SK-N-SH treated with all-trans-retinoic acid at 6 μM for 48 hours (cell line): ENCODE data around the gene KRTAP1-1.

Experiments
- ATAC-seq: fragments of 200-7000 bp; cut with Tn5 transposase; 3 replicates; pipeline ENCODE4 v1.9.1; 2020; ENCODE audit warnings: mild to moderate bottlenecking, moderate library complexity
- CREB5 ChIP-seq: fragments of 250-450 bp; sonication (Bioruptor Pico); IDR thresholded peaks from 2 replicates; pipeline ENCODE4 v1.5.1; 2020; ENCODE audit warnings: low read depth, mild to moderate bottlenecking, moderate library complexity
- CSDC2 ChIP-seq: fragments of 250-450 bp; sonication (Bioruptor Pico); IDR thresholded peaks from 2 replicates; pipeline ENCODE4 v1.5.0; 2020; ENCODE audit warnings: mild to moderate bottlenecking, moderate library complexity
- CSRNP3 ChIP-seq: fragments of 250-450 bp; sonication (Bioruptor Pico); IDR thresholded peaks from 2 replicates; pipeline ENCODE4 v1.5.1; 2021; ENCODE audit warnings: mild to moderate bottlenecking, moderate library complexity
- ESRRG ChIP-seq: fragments of 250-450 bp; sonication (Bioruptor Pico); IDR thresholded peaks from 2 replicates; pipeline ENCODE4 v1.6.1; 2021; ENCODE audit warnings: mild to moderate bottlenecking
- ISL1 ChIP-seq: fragments of 250-450 bp; sonication (Bioruptor Pico); IDR thresholded peaks from 2 replicates; pipeline ENCODE4 v2.1.2; 2022; ENCODE audit warnings: mild to moderate bottlenecking, moderate library complexity
- PPARA ChIP-seq: fragments of 250-450 bp; sonication (Bioruptor Pico); IDR thresholded peaks from 2 replicates; pipeline ENCODE4 v1.5.0; 2020; ENCODE audit warnings: mild to moderate bottlenecking, borderline replicate concordance
- SNAI2 ChIP-seq: fragments of 250-450 bp; sonication (Bioruptor Pico); IDR thresholded peaks from 2 replicates; pipeline ENCODE4 v1.5.0; 2020; ENCODE audit warnings: mild to moderate bottlenecking, moderate library complexity
- TCF4 ChIP-seq: fragments of 250-450 bp; sonication (Bioruptor Pico); IDR thresholded peaks from 2 replicates; pipeline ENCODE4 v1.8.0; 2021; ENCODE audit warnings: mild to moderate bottlenecking, moderate library complexity, borderline replicate concordance
- ZC3H10 ChIP-seq: fragments of 250-450 bp; sonication (Bioruptor Pico); IDR thresholded peaks from 2 replicates; pipeline ENCODE4 v1.5.1; 2021; ENCODE audit warnings: mild to moderate bottlenecking, moderate library complexity
- ZFP3 ChIP-seq: fragments of 250-450 bp; sonication (Bioruptor Pico); IDR thresholded peaks from 2 replicates; pipeline ENCODE4 v1.5.0; 2020; ENCODE audit warnings: mild to moderate bottlenecking, moderate library complexity
- ZFP30 ChIP-seq: fragments of 450-650 bp; formaldehyde crosslinking; IDR thresholded peaks from 2 replicates; pipeline ENCODE4 v1.5.0; 2022; ENCODE audit warnings: mild to moderate bottlenecking, moderate library complexity
- ZNF565 ChIP-seq: fragments of 450-650 bp; formaldehyde crosslinking; conservative IDR thresholded peaks from 2 replicates; pipeline ENCODE4 v1.5.0; 2020; ENCODE audit warnings: low read depth, mild to moderate bottlenecking, moderate library complexity
- ZNF8 ChIP-seq: fragments of 450-650 bp; formaldehyde crosslinking; IDR thresholded peaks from 2 replicates; pipeline ENCODE4 v1.5.0; 2020; ENCODE audit warnings: mild to moderate bottlenecking, moderate library complexity
- TF ChIP-seq, protein P1 (sequence below): fragments of 250-450 bp; sonication (Bioruptor Pico); IDR thresholded peaks from 2 replicates; pipeline ENCODE4 v1.8.0; 2020; ENCODE audit warnings: mild to moderate bottlenecking, moderate library complexity, borderline replicate concordance
- TF ChIP-seq, protein P2 (sequence below): fragments of 250-450 bp; sonication (Bioruptor Pico); IDR thresholded peaks from 2 replicates; pipeline ENCODE4 v1.5.0; 2020; ENCODE audit warnings: mild to moderate bottlenecking, moderate library complexity

Gene KRTAP1-1

DNA sequence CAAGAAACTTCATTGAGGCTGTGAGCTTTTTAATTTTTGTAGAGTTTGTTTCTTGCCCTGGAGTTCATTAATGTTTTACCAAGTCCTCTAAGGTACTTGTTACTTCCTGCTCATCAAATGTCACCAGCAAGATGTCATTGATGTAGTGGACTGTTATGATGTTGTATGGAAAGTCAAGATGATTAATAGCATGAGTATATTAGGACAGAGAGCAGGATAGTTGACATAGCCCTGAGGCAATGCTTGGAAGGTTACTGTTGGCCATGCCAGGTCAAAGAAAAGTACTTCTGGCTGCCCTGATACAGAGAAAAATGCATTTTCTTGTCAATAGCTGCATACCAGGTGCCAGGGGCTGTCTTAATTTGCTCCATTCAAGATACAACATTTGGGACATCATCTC, 20.9 kb downstream of the KRTAP1-1 start:
- ATAC-seq = no peak
- TF ChIP-seq ZC3H10 (CRISPR knock-in tag) (no peak), ZFP3 (no peak), CREB5 (CRISPR knock-in tag) (no peak), ZNF8 (CRISPR knock-in tag) (no peak), ISL1 (CRISPR knock-in tag) (no peak)

- TF ChIP-seq CSDC2 (CRISPR knock-in tag) (no peak), SNAI2 (CRISPR knock-in tag) (no peak), PPARA (CRISPR knock-in tag) (no peak), ZFP30 (CRISPR knock-in tag) (no peak), TCF4 (CRISPR knock-in tag) (no peak)
- TF ChIP-seq, all 23 proteins: peak for 0
- no peak for ATAC-seq
Observed at GRCh38 chr17:41019415-41019814, 21.8 kb downstream of the KRTAP1-1 start.

DNA sequence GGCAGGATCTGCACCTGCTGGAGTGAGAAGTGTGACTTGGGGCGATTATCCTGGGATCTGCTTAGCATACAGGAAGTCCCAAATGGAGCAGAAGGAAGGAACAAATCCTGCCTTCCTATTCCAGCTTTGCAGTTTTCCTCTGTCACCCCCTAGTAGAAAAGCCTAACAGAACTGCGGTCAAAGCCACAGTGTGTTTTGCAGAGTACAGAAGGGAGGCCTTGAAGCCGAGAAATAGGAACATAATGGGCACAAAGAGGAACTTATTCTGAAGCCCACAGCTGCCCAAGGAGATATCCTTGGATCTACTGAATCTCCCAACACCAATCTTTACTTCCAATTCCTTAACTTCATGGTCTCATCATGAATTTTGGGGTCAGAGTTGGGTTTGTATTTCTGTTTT, 22.7 kb downstream of the KRTAP1-1 start:
- TF ChIP-seq CREB5 (CRISPR knock-in tag) (no peak), PPARA (CRISPR knock-in tag) (no peak), ZC3H10 (CRISPR knock-in tag) (no peak), ZNF8 (CRISPR knock-in tag) (no peak), SNAI2 (CRISPR knock-in tag) (no peak), ESRRG (CRISPR knock-in tag) (no peak)
- TF ChIP-seq, protein P1, sequence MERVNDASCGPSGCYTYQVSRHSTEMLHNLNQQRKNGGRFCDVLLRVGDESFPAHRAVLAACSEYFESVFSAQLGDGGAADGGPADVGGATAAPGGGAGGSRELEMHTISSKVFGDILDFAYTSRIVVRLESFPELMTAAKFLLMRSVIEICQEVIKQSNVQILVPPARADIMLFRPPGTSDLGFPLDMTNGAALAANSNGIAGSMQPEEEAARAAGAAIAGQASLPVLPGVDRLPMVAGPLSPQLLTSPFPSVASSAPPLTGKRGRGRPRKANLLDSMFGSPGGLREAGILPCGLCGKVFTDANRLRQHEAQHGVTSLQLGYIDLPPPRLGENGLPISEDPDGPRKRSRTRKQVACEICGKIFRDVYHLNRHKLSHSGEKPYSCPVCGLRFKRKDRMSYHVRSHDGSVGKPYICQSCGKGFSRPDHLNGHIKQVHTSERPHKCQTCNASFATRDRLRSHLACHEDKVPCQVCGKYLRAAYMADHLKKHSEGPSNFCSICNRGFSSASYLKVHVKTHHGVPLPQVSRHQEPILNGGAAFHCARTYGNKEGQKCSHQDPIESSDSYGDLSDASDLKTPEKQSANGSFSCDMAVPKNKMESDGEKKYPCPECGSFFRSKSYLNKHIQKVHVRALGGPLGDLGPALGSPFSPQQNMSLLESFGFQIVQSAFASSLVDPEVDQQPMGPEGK (CRISPR knock-in tag) = no peak
- TF ChIP-seq, protein P2, sequence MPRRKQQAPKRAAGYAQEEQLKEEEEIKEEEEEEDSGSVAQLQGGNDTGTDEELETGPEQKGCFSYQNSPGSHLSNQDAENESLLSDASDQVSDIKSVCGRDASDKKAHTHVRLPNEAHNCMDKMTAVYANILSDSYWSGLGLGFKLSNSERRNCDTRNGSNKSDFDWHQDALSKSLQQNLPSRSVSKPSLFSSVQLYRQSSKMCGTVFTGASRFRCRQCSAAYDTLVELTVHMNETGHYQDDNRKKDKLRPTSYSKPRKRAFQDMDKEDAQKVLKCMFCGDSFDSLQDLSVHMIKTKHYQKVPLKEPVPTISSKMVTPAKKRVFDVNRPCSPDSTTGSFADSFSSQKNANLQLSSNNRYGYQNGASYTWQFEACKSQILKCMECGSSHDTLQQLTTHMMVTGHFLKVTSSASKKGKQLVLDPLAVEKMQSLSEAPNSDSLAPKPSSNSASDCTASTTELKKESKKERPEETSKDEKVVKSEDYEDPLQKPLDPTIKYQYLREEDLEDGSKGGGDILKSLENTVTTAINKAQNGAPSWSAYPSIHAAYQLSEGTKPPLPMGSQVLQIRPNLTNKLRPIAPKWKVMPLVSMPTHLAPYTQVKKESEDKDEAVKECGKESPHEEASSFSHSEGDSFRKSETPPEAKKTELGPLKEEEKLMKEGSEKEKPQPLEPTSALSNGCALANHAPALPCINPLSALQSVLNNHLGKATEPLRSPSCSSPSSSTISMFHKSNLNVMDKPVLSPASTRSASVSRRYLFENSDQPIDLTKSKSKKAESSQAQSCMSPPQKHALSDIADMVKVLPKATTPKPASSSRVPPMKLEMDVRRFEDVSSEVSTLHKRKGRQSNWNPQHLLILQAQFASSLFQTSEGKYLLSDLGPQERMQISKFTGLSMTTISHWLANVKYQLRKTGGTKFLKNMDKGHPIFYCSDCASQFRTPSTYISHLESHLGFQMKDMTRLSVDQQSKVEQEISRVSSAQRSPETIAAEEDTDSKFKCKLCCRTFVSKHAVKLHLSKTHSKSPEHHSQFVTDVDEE = no peak
- TF ChIP-seq, all 23 proteins: peak for 0
- no peak for ATAC-seq

GRCh38 chr17:41016578-41017215, 24.6 kb downstream of the KRTAP1-1 start:
- TF ChIP-seq ZC3H10 (CRISPR knock-in tag) (no peak), CREB5 (CRISPR knock-in tag) (no peak), CSRNP3 (CRISPR knock-in tag) (no peak), TCF4 (CRISPR knock-in tag) (no peak), ZNF565 (CRISPR knock-in tag) (no peak), ESRRG (CRISPR knock-in tag) (no peak), SNAI2 (CRISPR knock-in tag) (no peak)
- TF ChIP-seq, protein P2 = no peak
- TF ChIP-seq, all 23 proteins: peak for 0

More at GRCh38 chr17:41016578-41017215, 24.6 kb downstream of the KRTAP1-1 start:
- ATAC-seq = no peak
